ENCODE data around the gene VWF.

- TF ChIP-seq POLR2A (IDR thresholded peaks at IDR 0.05; ENCODE audit: low read length) = no peak
- no peak for TF ChIP-seq GATA1 (IDR thresholded peaks at IDR 0.05; ENCODE audit: low read depth, low read length)
These were observed 40.9 kb upstream of the VWF start for GRCh38 chr12:6165395-6165794.

Measured in erythroblast (primary cell).